ENCODE data around the gene C12orf56. TPM values are rescaled to one million over a fixed set of nuclear protein-coding genes. Genes with fewer than 3 reads are reported as not detected.

C12orf56 gene
- total and polyA plus RNA-seq, 9 of the 15 experiments (the other 6 are each of a cell fraction or from before 2014, with no cell fraction given), result 0.40 to 4.8 (median 1.2) TPM

DNA sequence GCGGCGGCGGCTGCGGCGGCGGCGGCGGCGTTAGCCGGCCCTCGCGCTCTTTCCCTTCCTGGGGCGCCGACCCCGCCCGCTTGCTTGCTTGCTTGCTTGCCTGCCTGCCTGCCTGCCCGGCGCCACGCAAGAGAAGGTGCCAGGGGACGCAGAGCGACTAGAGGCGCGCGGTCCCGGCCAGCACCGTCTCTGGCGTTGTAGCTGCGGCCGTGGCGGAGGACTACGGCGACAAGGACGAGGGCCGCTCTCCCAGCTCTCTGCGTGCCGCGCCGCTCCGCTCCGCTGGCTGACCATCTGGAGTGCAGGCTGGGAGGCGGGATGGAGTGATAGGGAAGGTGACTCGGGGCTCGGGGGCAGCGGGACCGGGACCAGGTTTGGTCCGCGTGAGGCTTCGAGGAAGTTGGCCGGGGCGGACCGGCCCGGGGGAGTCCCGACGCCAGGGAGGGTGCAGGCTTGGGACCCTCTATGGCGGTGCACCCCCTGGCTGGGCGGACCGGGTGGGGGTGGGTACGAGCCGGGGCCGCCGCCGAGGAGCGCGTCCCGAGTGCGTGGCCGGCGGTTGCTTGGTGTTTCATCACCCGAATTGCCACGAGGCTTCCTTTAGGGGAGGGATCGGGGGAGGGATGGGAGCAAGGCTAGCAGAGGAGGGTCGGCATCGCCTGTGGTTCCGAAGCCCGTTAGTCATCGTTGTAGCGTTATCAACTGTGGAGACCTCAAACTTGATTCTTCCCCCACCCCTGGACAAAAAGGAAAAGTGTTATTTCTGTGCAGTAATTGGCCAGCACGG, 14.1 kb upstream of the C12orf56 start (continued):
- TF ChIP-seq EP300 (IDR thresholded peaks at IDR 0.05; ENCODE audit: low read length) (peak; percentile 79), ZBTB49 (CRISPR knock-in tag; IDR thresholded peaks at IDR 0.05; ENCODE audit: borderline replicate concordance) (no peak), STAT5A (IDR thresholded peaks at IDR 0.05; ENCODE audit: borderline replicate concordance, low read length) (no peak), NFE2L1 (tag; IDR thresholded peaks at IDR 0.05; ENCODE audit: borderline replicate concordance, low read depth) (no peak), FOXP4 (CRISPR knock-in tag; IDR thresholded peaks at IDR 0.05; ENCODE audit: borderline replicate concordance) (no peak; the same call in 1 of the 2 replicates), CREB3 (tag; conservative IDR thresholded peaks at IDR 0.05; ENCODE audit: low read depth) (peak; percentile 61; the same call in 1 of the 2 replicates), SIRT6 (IDR thresholded peaks at IDR 0.05; ENCODE audit: low read depth, low read length) (no peak), ZBTB5 (IDR thresholded peaks at IDR 0.05) (no peak), ZNF174 (CRISPR knock-in tag; IDR thresholded peaks at IDR 0.05) (no peak), KDM4B (IDR thresholded peaks at IDR 0.05; ENCODE audit: borderline replicate concordance in 2 of 2, low read depth in 1 of 2) (peak in 1 of 2 experiments; percentile 78; a peak in 1 of 4 replicates), RBM34 (IDR thresholded peaks at IDR 0.05; ENCODE audit: borderline replicate concordance, insufficient read depth, low read length) (no peak), KLF16 (IDR thresholded peaks at IDR 0.05) (no peak), TCF3 (CRISPR knock-in tag; IDR thresholded peaks at IDR 0.05) (no peak), THAP7 (CRISPR knock-in tag; IDR thresholded peaks at IDR 0.05) (0 out of 2 replicates have a peak, but pooled peaks have one; percentile 71)
- TF ChIP-seq, protein P1, sequence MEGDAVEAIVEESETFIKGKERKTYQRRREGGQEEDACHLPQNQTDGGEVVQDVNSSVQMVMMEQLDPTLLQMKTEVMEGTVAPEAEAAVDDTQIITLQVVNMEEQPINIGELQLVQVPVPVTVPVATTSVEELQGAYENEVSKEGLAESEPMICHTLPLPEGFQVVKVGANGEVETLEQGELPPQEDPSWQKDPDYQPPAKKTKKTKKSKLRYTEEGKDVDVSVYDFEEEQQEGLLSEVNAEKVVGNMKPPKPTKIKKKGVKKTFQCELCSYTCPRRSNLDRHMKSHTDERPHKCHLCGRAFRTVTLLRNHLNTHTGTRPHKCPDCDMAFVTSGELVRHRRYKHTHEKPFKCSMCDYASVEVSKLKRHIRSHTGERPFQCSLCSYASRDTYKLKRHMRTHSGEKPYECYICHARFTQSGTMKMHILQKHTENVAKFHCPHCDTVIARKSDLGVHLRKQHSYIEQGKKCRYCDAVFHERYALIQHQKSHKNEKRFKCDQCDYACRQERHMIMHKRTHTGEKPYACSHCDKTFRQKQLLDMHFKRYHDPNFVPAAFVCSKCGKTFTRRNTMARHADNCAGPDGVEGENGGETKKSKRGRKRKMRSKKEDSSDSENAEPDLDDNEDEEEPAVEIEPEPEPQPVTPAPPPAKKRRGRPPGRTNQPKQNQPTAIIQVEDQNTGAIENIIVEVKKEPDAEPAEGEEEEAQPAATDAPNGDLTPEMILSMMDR (IDR thresholded peaks at IDR 0.05 in 2 of 3, conservative IDR thresholded peaks at IDR 0.05 in 1 of 3; ENCODE audit: insufficient read depth in 2 of 3, low read depth in 1 of 3, low read length in 3 of 3), result no peak

All from K562 (cell line).